Posterior vena cava (tissue), 2 donors: ENCODE data around the gene ILF2. TPM values are rescaled to one million over a fixed set of nuclear protein-coding genes. Genes with fewer than 3 reads are reported as not detected.
"Not testable (repeated sequence)": the region's sequence is repeated elsewhere in the genome, so short reads cannot be mapped to it uniquely, and the experiment has no call there.

Source experiments
- DNase-seq: peaks from one replicate; pipeline ENCODE4 v3.0.0-alpha.2; 2020; ENCODE audit warnings: low spot score
- intact Hi-C, 2 donors: fragments of 100-400 bp; cut with DNase I; formaldehyde crosslinking; loops; one replicate each; pipeline versions ENCODE4 v1.14.1 to v1.14.2; 2022 to 2023
- total RNA-seq, 2 donors: library from RNA; stranded (reverse); fragmentation: NEBNext Ultra II Directional; extraction: Animal tissue kit (Norgen Biotek cat#: 25700); gene quantifications; one replicate each; pipeline ENCODE4 v1.2.1, GENCODE V29; 2021
- donor health status: DM: yes; HTN: yes; CAD: no.
- donor health status: DM: yes; HTN: yes; CAD: no.

Gene ILF2
- total RNA-seq, 2 donors from 2014 or later = 66.9 to 82.3 TPM

GRCh38 chr1:153658400-153659174 is 12.2 kb downstream of the ILF2 start, which contains the start of gene SNAPIN:
Gene SNAPIN (plus strand): TSS chr1:153658703. CDS start chr1:153658744, 41 bp downstream.
- intact Hi-C loops = no loop called here
- DNase-seq = peak; percentile 97

- intact Hi-C loops = no loop called here
- no peak for DNase-seq
Measured at GRCh38 chr1:153655333-153655732, 15.5 kb downstream of the ILF2 start.

GRCh38 chr1:153652805-153653500 is 17.8 kb downstream of the ILF2 start:
- no peak for DNase-seq
- intact Hi-C loops = no loop called here

- DNase-seq = no peak
- intact Hi-C loops = no loop called here
Measured at GRCh38 chr1:153651771-153652170, 19.0 kb downstream of the ILF2 start.

- DNase-seq = no peak
- intact Hi-C loops = no loop called here
Measured at GRCh38 chr1:153649863-153650235, 20.9 kb downstream of the ILF2 start.

- no peak for DNase-seq
- intact Hi-C loops = no loop called here
Measured at GRCh38 chr1:153649137-153649862, 21.5 kb downstream of the ILF2 start.

- DNase-seq = no peak
- intact Hi-C loops = no loop called here
Measured at GRCh38 chr1:153648000-153648643, 22.7 kb downstream of the ILF2 start.

- intact Hi-C loops = no loop called here
- DNase-seq = no peak
Measured at GRCh38 chr1:153647346-153647714, 23.5 kb downstream of the ILF2 start.

GRCh38 chr1:153646672-153647345 is 24.0 kb downstream of the ILF2 start:
- no peak for DNase-seq

GRCh38 chr1:153643816-153644215 is 27.0 kb downstream of the ILF2 start:
- DNase-seq = no peak
- intact Hi-C loops = no loop called here

More at GRCh38 chr1:153646672-153647345, 24.0 kb downstream of the ILF2 start:
- intact Hi-C loops = no loop called here

- no peak for DNase-seq
- intact Hi-C loops = no loop called here
Measured at GRCh38 chr1:153643100-153643499, 27.7 kb downstream of the ILF2 start.

GRCh38 chr1:153642161-153642560 is 28.6 kb downstream of the ILF2 start:
- no peak for DNase-seq
- intact Hi-C loops = no loop called here

- no peak for DNase-seq
- intact Hi-C loops = no loop called here
Measured at GRCh38 chr1:153640861-153641260, 29.9 kb downstream of the ILF2 start.

- DNase-seq, intact Hi-C loops: not testable (repeated sequence)
Measured at GRCh38 chr1:153640213-153640612, 30.6 kb downstream of the ILF2 start.

- no peak for DNase-seq
Measured at GRCh38 chr1:153639280-153639679, 31.5 kb downstream of the ILF2 start.

GRCh38 chr1:153638261-153638660 is 32.5 kb downstream of the ILF2 start:
- DNase-seq = no peak
- intact Hi-C loops = no loop called here

More at GRCh38 chr1:153639280-153639679, 31.5 kb downstream of the ILF2 start:
- intact Hi-C loops = no loop called here

- intact Hi-C loops = no loop called here
- DNase-seq = no peak
Measured at GRCh38 chr1:153636312-153636711, 34.5 kb downstream of the ILF2 start.

GRCh38 chr1:153635872-153636271 is 34.9 kb downstream of the ILF2 start:
- DNase-seq = no peak
- intact Hi-C loops = no loop called here
